WTC11 (cell line): ENCODE results near the gene CREM.

Experiments
- CTCF ChIP-seq: fragments of 200-600 bp; IDR thresholded peaks from 2 replicates; pipeline ENCODE4 v1.8.0; 2022; ENCODE audit warnings: antibody characterized with exemption
- E2F4 ChIP-seq: sonication (generic); formaldehyde crosslinking; IDR thresholded peaks from 2 replicates; pipeline ENCODE4 v1.8.1; 2022; ENCODE audit warnings: low read depth, mild to moderate bottlenecking, moderate library complexity, missing genetic modification reagents, borderline replicate concordance
- ETV6 ChIP-seq: sonication (generic); formaldehyde crosslinking; IDR thresholded peaks from 2 replicates; pipeline ENCODE4 v1.8.1; 2022; ENCODE audit warnings: mild to moderate bottlenecking, missing genetic modification reagents
- IRF1 ChIP-seq: sonication (generic); formaldehyde crosslinking; IDR thresholded peaks from 2 replicates; pipeline ENCODE4 v1.8.0; 2023; ENCODE audit warnings: missing genetic modification reagents
- JUN ChIP-seq: sonication (generic); formaldehyde crosslinking; IDR thresholded peaks from 2 replicates; pipeline ENCODE4 v1.8.0; 2023; ENCODE audit warnings: mild to moderate bottlenecking, missing genetic modification reagents
- MAX ChIP-seq: sonication (generic); formaldehyde crosslinking; IDR thresholded peaks from 2 replicates; pipeline ENCODE4 v1.8.0; 2022; ENCODE audit warnings: mild to moderate bottlenecking, missing genetic modification reagents
- MLX ChIP-seq: sonication (generic); formaldehyde crosslinking; IDR thresholded peaks from 2 replicates; pipeline ENCODE4 v1.8.1; 2023; ENCODE audit warnings: mild to moderate bottlenecking, missing genetic modification reagents, moderate library complexity
- NR3C1 ChIP-seq: sonication (generic); formaldehyde crosslinking; conservative IDR thresholded peaks from 2 replicates; pipeline ENCODE4 v1.8.1; 2023; ENCODE audit warnings: low read depth, mild to moderate bottlenecking, missing genetic modification reagents
- USF1 ChIP-seq: sonication (generic); formaldehyde crosslinking; IDR thresholded peaks from 2 replicates; pipeline ENCODE4 v1.8.0; 2022; ENCODE audit warnings: mild to moderate bottlenecking, missing genetic modification reagents
- USF2 ChIP-seq: sonication (generic); formaldehyde crosslinking; IDR thresholded peaks from 2 replicates; pipeline ENCODE4 v1.8.1; 2023; ENCODE audit warnings: mild to moderate bottlenecking, missing genetic modification reagents, moderate library complexity
- ZBTB21 ChIP-seq: sonication (generic); formaldehyde crosslinking; IDR thresholded peaks from 2 replicates; pipeline ENCODE4 v1.8.1; 2023; ENCODE audit warnings: mild to moderate bottlenecking, missing genetic modification reagents, borderline replicate concordance
- ZNF138 ChIP-seq: sonication (generic); formaldehyde crosslinking; conservative IDR thresholded peaks from 2 replicates; pipeline ENCODE4 v1.8.1; 2022; ENCODE audit warnings: mild to moderate bottlenecking, moderate library complexity, missing genetic modification reagents
- ZNF423 ChIP-seq: fragments of 250-450 bp; sonication (Bioruptor Pico); IDR thresholded peaks from 2 replicates; pipeline ENCODE4 v2.1.2; 2022; ENCODE audit warnings: mild to moderate bottlenecking, moderate library complexity

GRCh38 chr10:35184527-35185171 lies 58.0 kb downstream of the CREM start:
- TF ChIP-seq ZNF138 (CRISPR knock-in tag): no peak
- no peak for TF ChIP-seq CTCF
- no peak for TF ChIP-seq USF1 (CRISPR knock-in tag)
- TF ChIP-seq ZBTB21 (CRISPR knock-in tag): no peak
- no peak for TF ChIP-seq E2F4 (CRISPR knock-in tag)
- no peak for TF ChIP-seq ZNF423
- no peak for TF ChIP-seq ETV6 (CRISPR knock-in tag)
- no peak for TF ChIP-seq JUN (CRISPR knock-in tag)
- TF ChIP-seq USF2 (CRISPR knock-in tag): no peak
- TF ChIP-seq NR3C1 (CRISPR knock-in tag): no peak
- no peak for TF ChIP-seq MAX (CRISPR knock-in tag)
- no peak for TF ChIP-seq IRF1 (CRISPR knock-in tag)
- TF ChIP-seq MLX: no peak
